Measurements from ENCODE around the gene SLFN14.

- TF ChIP-seq CTCF (conservative IDR thresholded peaks at IDR 0.05 in 1 of 2, IDR thresholded peaks at IDR 0.05 in 1 of 2; ENCODE audit: extremely low read depth in 1 of 2, insufficient read depth in 1 of 2, low read depth in 1 of 2, low read length in 2 of 2) (no peak), EZH2 (IDR thresholded peaks at IDR 0.05; ENCODE audit: borderline replicate concordance, low read length) (no peak)
Observed at GRCh38 chr17:35577830-35578196, 17.2 kb upstream of the SLFN14 start.
